HG02642 (cell line): ENCODE data around the gene TMPRSS12.
"Not testable (repeated sequence)": the region's sequence is repeated elsewhere in the genome, so short reads cannot be mapped to it uniquely, and the experiment has no call there.

ENCODE experiments used
- ATAC-seq: cut with Tn5 transposase; IDR thresholded peaks from one replicate; pipeline ENCODE4 v1.9.1; 2021; ENCODE audit warnings: mild to moderate bottlenecking; ENCODE audit not compliant: unreplicated experiment, poor library complexity

Gene TMPRSS12

GRCh38 chr12:50855679-50856078 is 13.0 kb downstream of the TMPRSS12 start:
- ATAC-seq, result not testable (repeated sequence)

GRCh38 chr12:50859621-50860310 is 17.0 kb downstream of the TMPRSS12 start:
- ATAC-seq, result no peak

- no peak for ATAC-seq
Observed at GRCh38 chr12:50862316-50862715, 19.6 kb downstream of the TMPRSS12 start.

DNA sequence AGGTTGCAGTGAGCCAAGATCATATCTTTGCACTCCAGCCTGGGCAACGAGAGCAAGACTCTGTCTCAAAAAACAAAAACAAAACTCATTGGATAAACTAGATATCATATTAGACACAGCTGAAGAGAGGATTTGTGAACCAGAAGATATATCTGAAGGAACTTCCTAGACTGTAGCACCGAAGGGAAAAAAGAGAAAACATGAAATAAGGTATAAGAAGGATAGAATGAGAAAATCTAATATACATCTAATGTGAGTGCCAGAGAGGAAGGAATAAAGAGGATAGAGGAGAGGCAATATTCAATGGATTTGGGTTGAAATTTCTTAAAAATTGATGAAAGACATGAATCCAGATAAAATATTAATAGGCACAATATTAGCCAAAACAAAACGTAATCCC is 22.5 kb downstream of the TMPRSS12 start:
- no peak for ATAC-seq

DNA sequence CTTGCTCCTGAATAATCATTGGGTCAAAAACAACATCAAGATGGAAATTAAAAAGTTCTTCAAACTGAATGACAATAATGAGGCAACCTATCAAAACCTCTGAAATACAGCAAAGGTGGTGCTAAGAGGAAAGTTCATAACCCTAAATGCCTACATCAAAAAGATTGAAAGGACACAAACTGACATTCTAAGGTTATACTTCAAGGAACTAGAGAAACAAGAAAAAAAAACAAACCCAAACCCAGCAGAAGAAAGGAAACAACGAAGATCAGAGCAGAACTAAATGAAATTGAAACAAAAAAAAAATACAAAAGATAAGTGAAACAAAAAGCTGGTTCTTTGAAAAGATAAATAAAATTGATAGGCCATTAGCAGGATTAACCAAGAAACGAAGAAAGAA is 26.2 kb downstream of the TMPRSS12 start:
- not testable (repeated sequence) for ATAC-seq

DNA sequence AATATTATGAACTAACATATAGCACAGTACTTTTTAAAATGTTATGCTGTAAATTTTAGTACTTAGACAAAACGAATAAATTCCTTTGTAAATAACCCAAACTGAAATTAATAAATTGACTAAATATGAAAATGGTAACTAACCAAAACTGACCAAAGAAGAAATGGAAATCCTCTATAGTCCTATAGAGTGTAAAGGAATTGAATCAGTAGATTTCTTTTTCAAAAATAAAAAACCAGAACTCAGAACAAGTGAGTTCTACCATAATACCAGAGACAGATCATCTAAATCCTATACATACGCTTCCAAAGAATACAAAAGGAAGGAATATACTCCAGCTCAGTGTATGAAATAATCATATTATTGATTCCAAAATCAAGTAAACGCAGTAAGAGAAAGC is 39.8 kb downstream of the TMPRSS12 start:
- ATAC-seq, result no peak

DNA sequence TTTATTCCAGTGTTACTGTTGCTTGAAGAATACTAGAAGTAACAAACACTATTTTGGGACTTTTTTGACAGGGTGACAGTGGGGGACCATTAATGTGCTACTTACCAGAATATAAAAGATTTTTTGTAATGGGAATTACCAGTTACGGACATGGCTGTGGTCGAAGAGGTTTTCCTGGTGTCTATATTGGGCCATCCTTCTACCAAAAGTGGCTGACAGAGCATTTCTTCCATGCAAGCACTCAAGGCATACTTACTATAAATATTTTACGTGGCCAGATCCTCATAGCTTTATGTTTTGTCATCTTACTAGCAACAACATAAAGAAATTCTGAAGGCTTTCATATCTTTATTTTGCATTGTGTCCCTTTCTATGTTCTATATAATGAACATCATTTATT is 44.5 kb downstream of the TMPRSS12 start:
- ATAC-seq, result no peak

- ATAC-seq, result no peak
Observed at GRCh38 chr12:50888666-50889065, 45.9 kb downstream of the TMPRSS12 start.

DNA sequence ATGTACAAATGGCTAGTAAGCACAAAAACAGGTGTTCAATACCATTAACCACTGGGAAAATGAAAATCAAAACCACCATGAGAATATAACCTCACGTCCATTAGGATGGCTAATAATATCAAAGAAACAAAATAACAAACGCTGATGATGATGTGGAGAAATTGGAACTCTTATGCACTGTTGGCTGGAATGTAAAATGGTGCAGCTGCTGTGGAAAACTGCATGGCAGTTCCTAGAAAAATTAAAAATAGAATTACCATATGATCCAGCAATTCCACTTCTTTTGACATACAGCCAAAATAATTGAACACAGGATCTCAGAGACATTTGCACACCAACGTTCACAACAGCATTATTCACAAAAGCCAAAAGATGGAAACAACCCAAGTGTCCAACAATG is 51.5 kb downstream of the TMPRSS12 start:
- no peak for ATAC-seq

- ATAC-seq, result no peak
Observed at GRCh38 chr12:50901685-50902113, 59.0 kb downstream of the TMPRSS12 start.

DNA sequence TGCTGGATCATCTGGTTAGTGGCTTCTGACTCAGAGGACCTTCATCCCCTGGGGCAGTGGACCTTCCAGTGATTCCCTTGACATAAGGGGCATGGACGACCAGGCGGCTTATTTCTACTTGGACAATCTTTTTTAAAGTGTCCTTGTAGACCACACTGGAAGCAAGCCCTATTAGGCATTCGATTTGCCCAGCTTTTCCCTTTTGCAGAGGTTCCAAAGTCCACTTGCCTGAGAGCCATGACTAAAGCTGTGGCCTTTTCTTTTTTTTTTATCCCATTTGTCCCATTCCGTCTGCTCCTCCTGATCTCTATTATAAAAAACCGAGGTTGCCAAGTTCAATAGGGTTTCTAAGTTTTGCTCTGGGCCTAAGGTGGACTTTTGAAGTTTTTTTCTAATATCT is 65.8 kb downstream of the TMPRSS12 start:
- not testable (repeated sequence) for ATAC-seq

DNA sequence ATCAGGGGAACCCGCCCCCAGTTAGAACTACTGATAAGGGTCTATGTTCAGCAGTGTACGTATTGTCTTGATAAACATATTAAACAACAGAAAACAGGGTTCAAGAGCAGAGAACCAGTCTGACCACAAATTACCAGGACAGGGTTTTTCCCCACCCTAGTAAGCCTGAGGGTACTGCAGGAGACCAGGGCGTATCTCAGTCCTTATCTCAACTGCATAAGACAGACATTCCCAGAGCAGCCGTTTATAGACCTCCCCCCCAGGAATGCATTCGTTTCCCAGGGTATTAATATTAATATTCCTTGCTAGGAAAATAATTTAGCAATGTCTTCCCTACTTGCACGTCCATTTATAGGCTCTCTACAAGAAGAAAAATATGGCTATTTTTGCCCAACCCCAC is 69.6 kb downstream of the TMPRSS12 start:
- ATAC-seq, result not testable (repeated sequence)

DNA sequence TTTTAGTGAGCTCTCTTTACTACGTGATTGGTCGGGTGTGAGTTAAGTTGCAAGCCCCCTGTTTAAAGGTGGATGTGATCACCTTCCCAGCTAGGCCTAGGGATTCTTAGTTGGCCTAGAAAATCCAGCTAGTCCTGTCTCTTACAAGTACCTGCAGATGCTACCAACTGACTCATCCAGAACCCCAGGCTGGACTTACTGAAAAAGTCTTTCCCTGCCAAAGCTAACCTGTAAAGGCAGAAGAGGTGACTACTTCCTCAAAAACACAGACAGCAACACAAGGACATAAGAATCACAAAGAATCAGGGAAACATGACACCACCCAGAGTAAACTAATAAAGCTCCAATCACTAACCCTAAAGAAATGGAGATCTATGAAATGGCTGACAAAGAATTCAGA is 70.5 kb downstream of the TMPRSS12 start:
- no peak for ATAC-seq

- ATAC-seq, result no peak
Observed at GRCh38 chr12:50914872-50915484, 72.3 kb downstream of the TMPRSS12 start.

GRCh38 chr12:50916292-50916691 is 73.6 kb downstream of the TMPRSS12 start:
- no peak for ATAC-seq

DNA sequence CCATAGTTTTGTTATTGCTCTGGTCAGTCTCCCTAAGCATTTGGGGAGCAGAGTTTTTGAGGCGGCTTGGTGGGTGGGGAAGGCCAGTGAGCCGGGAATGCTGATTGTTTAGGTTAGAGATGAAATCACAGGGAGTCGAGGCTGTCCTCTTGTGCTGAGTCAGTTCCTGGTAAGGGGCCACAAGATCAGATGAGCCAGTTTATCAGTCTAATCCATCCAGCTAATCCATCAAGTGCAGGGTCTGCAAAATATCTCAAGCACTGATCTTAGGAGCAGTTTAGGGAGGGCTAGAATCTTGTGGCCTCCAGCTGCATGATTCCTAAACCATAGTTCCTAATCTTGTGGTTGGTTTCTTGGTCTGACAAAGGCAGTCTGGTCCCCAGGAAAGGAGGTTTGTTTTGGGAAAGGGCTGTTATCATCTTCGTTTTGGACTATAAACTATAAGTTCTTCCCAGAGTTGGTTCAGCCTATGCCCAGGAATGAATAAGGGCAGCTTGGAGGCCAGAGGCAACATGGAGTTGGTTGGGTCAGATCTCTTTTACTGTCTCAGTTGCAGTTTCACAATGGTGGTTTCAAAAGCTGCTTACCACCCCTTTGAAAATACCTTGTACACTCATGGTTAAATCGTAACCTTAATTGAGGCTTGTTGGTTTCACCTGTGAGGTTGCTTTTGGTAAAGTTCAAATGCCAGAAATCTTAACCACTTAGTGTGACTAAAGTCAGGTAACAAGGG is 76.0 kb downstream of the TMPRSS12 start:
- ATAC-seq, result no peak

- ATAC-seq, result no peak
Observed at GRCh38 chr12:50922820-50923219, 80.1 kb downstream of the TMPRSS12 start.

- ATAC-seq, result no peak
Observed at GRCh38 chr12:50923361-50924130, 80.8 kb downstream of the TMPRSS12 start.

DNA sequence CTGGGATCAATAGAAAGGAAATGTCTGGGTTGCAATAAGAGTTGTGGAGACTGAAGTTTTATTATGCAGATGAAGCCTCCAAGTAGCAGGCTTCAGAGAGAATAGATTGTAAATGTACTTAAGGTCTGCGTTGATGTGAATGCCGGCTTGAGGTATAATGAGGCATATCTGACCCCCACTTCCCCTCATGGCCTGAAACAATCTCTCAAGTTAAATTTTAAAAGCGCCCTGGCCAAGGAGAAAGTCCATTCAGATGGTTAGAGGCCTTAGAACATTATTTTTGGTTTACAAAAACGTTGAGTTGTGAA is 81.4 kb downstream of the TMPRSS12 start:
- ATAC-seq, result no peak

GRCh38 chr12:50924439-50925341 is 82.0 kb downstream of the TMPRSS12 start:
- ATAC-seq, result peak; percentile 90
